KMS-11 (cell line): ENCODE results near the gene IGBP1.
"Not testable (repeated sequence)": the region's sequence is repeated elsewhere in the genome, so short reads cannot be mapped to it uniquely, and the experiment has no call there.

Experiments
- H2AFZ ChIP-seq: fragments of 200-600 bp; sonication (generic); 2 replicates; pipeline ENCODE4 v1.6.1; 2016; ENCODE audit warnings: antibody characterized with exemption, mixed run types, low read depth
- H3K27ac ChIP-seq: fragments of 200-600 bp; sonication (generic); 2 replicates; pipeline ENCODE4 v1.6.1; 2016; ENCODE audit warnings: mild to moderate bottlenecking, mixed run types
- H3K27me3 ChIP-seq: fragments of 200-600 bp; sonication (generic); 2 replicates; pipeline ENCODE4 v1.6.1; 2017; ENCODE audit warnings: mild to moderate bottlenecking, low read depth, mixed run types, moderate library complexity; ENCODE audit not compliant: insufficient read depth
- H3K36me3 ChIP-seq: fragments of 200-600 bp; sonication (generic); 2 replicates; pipeline ENCODE4 v1.6.1; 2017; ENCODE audit warnings: mild to moderate bottlenecking, mixed run types; ENCODE audit not compliant: insufficient read depth
- H3K4me1 ChIP-seq: fragments of 200-600 bp; sonication (generic); 2 replicates; pipeline ENCODE4 v1.6.1; 2016; ENCODE audit warnings: mild to moderate bottlenecking, low read depth, mixed run types; ENCODE audit not compliant: poor library complexity, severe bottlenecking
- H3K4me2 ChIP-seq: fragments of 200-600 bp; sonication (generic); 2 replicates; pipeline ENCODE4 v1.7.0; 2016; ENCODE audit warnings: mild to moderate bottlenecking, mixed run types
- H3K4me3 ChIP-seq: fragments of 200-600 bp; sonication (generic); IDR thresholded peaks from 2 replicates; pipeline ENCODE4 v1.6.1; 2017; ENCODE audit warnings: low read depth, low read length, mixed read lengths; ENCODE audit not compliant: insufficient read depth
- H3K79me2 ChIP-seq: fragments of 200-600 bp; sonication (generic); 2 replicates; pipeline ENCODE4 v1.6.1; 2016; ENCODE audit warnings: low read depth, mixed run types; ENCODE audit not compliant: insufficient read depth
- H3K9ac ChIP-seq: fragments of 200-600 bp; sonication (generic); 2 replicates; pipeline ENCODE4 v1.6.1; 2016; ENCODE audit warnings: mild to moderate bottlenecking, mixed run types
- H4K20me1 ChIP-seq: fragments of 200-600 bp; sonication (generic); 2 replicates; pipeline ENCODE4 v1.6.1; 2016; ENCODE audit warnings: mild to moderate bottlenecking, mixed run types; ENCODE audit not compliant: insufficient read depth
- CTCF ChIP-seq: fragments of 200-600 bp; sonication (generic); conservative IDR thresholded peaks from 2 replicates; pipeline ENCODE4 v1.6.1; 2017; ENCODE audit warnings: low read depth, mild to moderate bottlenecking, antibody characterized with exemption, low read length, moderate library complexity, mixed read lengths

IGBP1 gene

GRCh38 chrX:70089604-70090297 is 43.5 kb upstream of the IGBP1 start:
- H2AFZ ChIP-seq = no peak overlapping the region
- no peak overlapping the region for H3K4me2 ChIP-seq
- no peak overlapping the region for H3K9ac ChIP-seq
- no peak for TF ChIP-seq CTCF
- no peaks in the 10 kb centered on the region for H4K20me1 ChIP-seq
- H3K36me3 ChIP-seq = no peaks in the 10 kb centered on the region
- no peaks in the 10 kb centered on the region for H3K79me2 ChIP-seq
- no peaks in the 10 kb centered on the region for H3K4me1 ChIP-seq
- H3K4me3 ChIP-seq = no peak overlapping the region
- H3K27ac ChIP-seq = no peak overlapping the region
- H3K27me3 ChIP-seq = no peaks in the 10 kb centered on the region

- no peaks in the 10 kb centered on the region for H3K36me3 ChIP-seq
- H3K27ac ChIP-seq = no peak overlapping the region
- no peak overlapping the region for H3K9ac ChIP-seq
- H4K20me1 ChIP-seq = no peaks in the 10 kb centered on the region
- no peak overlapping the region for H3K4me3 ChIP-seq
- no peaks in the 10 kb centered on the region for H3K79me2 ChIP-seq
- no peak for TF ChIP-seq CTCF
- no peak overlapping the region for H2AFZ ChIP-seq
- no peaks in the 10 kb centered on the region for H3K27me3 ChIP-seq
- no peak overlapping the region for H3K4me2 ChIP-seq
- no peaks in the 10 kb centered on the region for H3K4me1 ChIP-seq
These were observed 41.0 kb upstream of the IGBP1 start for GRCh38 chrX:70092247-70092646.

- Histone ChIP-seq H3K4me2 (no peak overlapping the region), H3K9ac (no peak overlapping the region), H2AFZ (no peak overlapping the region), H3K36me3 (no peaks in the 10 kb centered on the region), H3K4me1 (no peaks in the 10 kb centered on the region), H3K27ac (no peak overlapping the region), H3K4me3 (no peak overlapping the region), H3K27me3 (no peaks in the 10 kb centered on the region), H4K20me1 (no peaks in the 10 kb centered on the region), H3K79me2 (no peaks in the 10 kb centered on the region)
- TF ChIP-seq CTCF = 0 out of 2 replicates have a peak, but pooled peaks have one; percentile 28
These were observed 37.2 kb upstream of the IGBP1 start for GRCh38 chrX:70096052-70096451.

- Histone ChIP-seq H4K20me1 (no peaks in the 10 kb centered on the region), H3K27ac (no peak overlapping the region), H3K4me3 (no peak overlapping the region), H3K9ac (no peak overlapping the region), H2AFZ (no peak overlapping the region), H3K36me3 (no peaks in the 10 kb centered on the region), H3K79me2 (no peaks in the 10 kb centered on the region), H3K4me2 (no peak overlapping the region), H3K4me1 (no peaks in the 10 kb centered on the region), H3K27me3 (no peaks in the 10 kb centered on the region)
- TF ChIP-seq CTCF = no peak
These were observed 28.0 kb upstream of the IGBP1 start for GRCh38 chrX:70105229-70105628.

- not testable (repeated sequence) for H3K4me1 ChIP-seq, H3K27me3 ChIP-seq, H3K79me2 ChIP-seq, H3K36me3 ChIP-seq, H3K4me3 ChIP-seq, H3K4me2 ChIP-seq, H4K20me1 ChIP-seq, H3K27ac ChIP-seq, H3K9ac ChIP-seq, H2AFZ ChIP-seq
These were observed 21.7 kb upstream of the IGBP1 start for GRCh38 chrX:70111436-70112026.
